Ovary (tissue), 9 donors: ENCODE results near the gene SOS2. TPM values are rescaled to one million over a fixed set of nuclear protein-coding genes. Genes with fewer than 3 reads are reported as not detected.

Source experiments
- DNase-seq, 5 donors: peaks; one replicate each; pipeline ENCODE4 v3.0.0-alpha.2; 2019 to 2020
- H3K27ac ChIP-seq, 2 donors: fragments of 200-600 bp; one replicate each; pipeline versions ENCODE4 v1.5.1 to v1.8.0; 2019 to 2022
- H3K27me3 ChIP-seq: fragments of 200-600 bp; one replicate; pipeline ENCODE4 v1.8.0; 2022
- H3K36me3 ChIP-seq: fragments of 200-600 bp; sonication (generic); one replicate; pipeline ENCODE4 v1.5.1; 2019
- H3K4me1 ChIP-seq: one replicate; pipeline ENCODE4 v1.8.1; 2013; ENCODE audit warnings: mild to moderate bottlenecking, moderate library complexity; ENCODE audit not compliant: insufficient read depth
- H3K4me3 ChIP-seq: fragments of 200-600 bp; sonication (generic); one replicate; pipeline ENCODE4 v1.5.1; 2017
- H3K9me3 ChIP-seq, 2 donors: fragments of 200-600 bp in 1 of 2; sonication (generic) in 1 of 2; one replicate each; pipeline versions ENCODE4 v1.5.1 to v1.8.1; 2013 to 2019; ENCODE audit warnings: mild to moderate bottlenecking in 1 of 2, moderate library complexity in 1 of 2
- EP300 ChIP-seq: sonication (generic); formaldehyde crosslinking; IDR thresholded peaks from one replicate; pipeline ENCODE4 v1.6.1; 2017; ENCODE audit warnings: antibody characterized with exemption
- POLR2A ChIP-seq: fragments of 450-650 bp; IDR thresholded peaks from one replicate; pipeline ENCODE4 v1.6.1; 2017; ENCODE audit warnings: antibody characterized with exemption, mild to moderate bottlenecking, moderate library complexity
- WGBS, 3 donors: extraction: QIAGEN DNeasy Blood & Tissue Kit in 1 of 3; methylation state at CpG; one replicate each; pipeline versions ENCODE4 v1.1.5 to v1.1.7; 2013 to 2017; 5-methylcytosine and 5-hydroxymethylcytosine counted together
- intact Hi-C, 4 donors: fragments of 100-400 bp; cut with DNase I; formaldehyde crosslinking; loops; one replicate each; pipeline versions ENCODE4 v1.11.0 to v1.15.1; 2022 to 2023
- polyA plus RNA-seq, 2 donors: library from polyadenylated mRNA; stranded (reverse); fragments of 200-250 nt in 1 of 2; fragments of 350-450 nt in 1 of 2; fragmentation: Illumina TruSeq in 1 of 2; extraction: RNeasy Lipid Tissue Mini Kit (QIAGEN cat#74804) in 1 of 2; gene quantifications; one replicate each; pipeline ENCODE4 v1.2.3, GENCODE V29; 2013 to 2014
- total RNA-seq, 7 donors: library from RNA; depleted of rRNA in 2 of 7; stranded (reverse); fragments of >200 nt in 2 of 7; fragmentation: NEBNext Ultra II Directional in 3 of 7; extraction: Animal tissue kit (Norgen Biotek cat#: 25700) in 3 of 7; gene quantifications; one replicate each; pipeline versions ENCODE4 v1.1.0 to v1.2.4, GENCODE V29; 2016 to 2023
- TF ChIP-seq, protein P1 (sequence below), 3 donors: fragments of 450-650 bp in 2 of 3; fragments of 200-600 bp in 1 of 3; IDR thresholded peaks; one replicate each; pipeline versions ENCODE4 v1.5.1 to v1.8.0; 2016 to 2022; ENCODE audit warnings: antibody characterized with exemption in 3 of 3, mild to moderate bottlenecking in 1 of 3
- donor health status: DM: no; HTN: no; CAD: no; lungs with moderate emphysema.
- donor health status: DM: no; HTN: no; CAD: no.
- donor health status: Bipolar disorder and iron deficiency.
- donor health status: DM: yes; HTN: yes; CAD: no.
- donor health status: DM: no; HTN: no; CAD: no.
- donor health status: DM: yes; HTN: yes; CAD: no.

SOS2 gene
- total and polyA plus RNA-seq, 9 donors: 10.2 to 29.3 (median 26.7) TPM

DNA sequence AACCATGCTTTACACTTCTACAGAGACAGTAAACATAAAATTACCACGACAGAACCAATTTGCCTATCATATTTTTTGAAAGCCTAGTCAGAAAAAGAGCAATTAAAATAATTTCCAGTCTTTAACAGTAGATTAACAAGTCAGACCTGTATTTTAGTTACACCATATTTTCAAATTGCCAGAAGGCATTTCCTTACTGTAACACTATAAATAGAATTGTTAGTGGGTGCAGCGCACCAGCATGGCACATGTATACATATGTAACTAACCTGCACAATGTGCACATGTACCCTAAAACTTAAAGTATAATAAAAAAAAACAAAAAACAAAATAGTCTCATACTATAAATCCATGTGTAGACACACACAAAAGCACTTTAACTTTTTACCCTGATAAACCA lies 16.0 kb downstream of the SOS2 start:
- DNase-seq: no peak
- no peak for TF ChIP-seq POLR2A
- TF ChIP-seq, protein P1, sequence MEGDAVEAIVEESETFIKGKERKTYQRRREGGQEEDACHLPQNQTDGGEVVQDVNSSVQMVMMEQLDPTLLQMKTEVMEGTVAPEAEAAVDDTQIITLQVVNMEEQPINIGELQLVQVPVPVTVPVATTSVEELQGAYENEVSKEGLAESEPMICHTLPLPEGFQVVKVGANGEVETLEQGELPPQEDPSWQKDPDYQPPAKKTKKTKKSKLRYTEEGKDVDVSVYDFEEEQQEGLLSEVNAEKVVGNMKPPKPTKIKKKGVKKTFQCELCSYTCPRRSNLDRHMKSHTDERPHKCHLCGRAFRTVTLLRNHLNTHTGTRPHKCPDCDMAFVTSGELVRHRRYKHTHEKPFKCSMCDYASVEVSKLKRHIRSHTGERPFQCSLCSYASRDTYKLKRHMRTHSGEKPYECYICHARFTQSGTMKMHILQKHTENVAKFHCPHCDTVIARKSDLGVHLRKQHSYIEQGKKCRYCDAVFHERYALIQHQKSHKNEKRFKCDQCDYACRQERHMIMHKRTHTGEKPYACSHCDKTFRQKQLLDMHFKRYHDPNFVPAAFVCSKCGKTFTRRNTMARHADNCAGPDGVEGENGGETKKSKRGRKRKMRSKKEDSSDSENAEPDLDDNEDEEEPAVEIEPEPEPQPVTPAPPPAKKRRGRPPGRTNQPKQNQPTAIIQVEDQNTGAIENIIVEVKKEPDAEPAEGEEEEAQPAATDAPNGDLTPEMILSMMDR (IDR thresholded peaks at IDR 0.05): no peak
- H3K27me3 ChIP-seq: no peaks in the 10 kb centered on the region
- 69 to 79% (median 76%) methylated on average over 2 of the region's 2 CpGs for WGBS, 3 donors
- H3K36me3 ChIP-seq: no peaks in the 10 kb centered on the region
- H3K4me1 ChIP-seq: peaks cover 6% of the 10 kb centered on the region
- H3K27ac ChIP-seq: no peak overlapping the region
- H3K4me3 ChIP-seq: no peak overlapping the region
- intact Hi-C loops: no loop called here
- no peaks in the 10 kb centered on the region for H3K9me3 ChIP-seq

- TF ChIP-seq, protein P1 (IDR thresholded peaks at IDR 0.05): no peak
- no peak for TF ChIP-seq POLR2A
- TF ChIP-seq EP300: no peak
- Histone ChIP-seq H3K4me3 (no peak overlapping the region), H3K9me3 (no peaks in the 10 kb centered on the region), H3K4me1 (peaks cover 6% of the 10 kb centered on the region), H3K27ac (no peak overlapping the region), H3K27me3 (no peaks in the 10 kb centered on the region), H3K36me3 (no peaks in the 10 kb centered on the region)
- no peak for DNase-seq
- intact Hi-C loops: no loop called here
- 15 to 37% (median 24%) methylated on average over 2 of the region's 2 CpGs for WGBS, 3 donors
Observed at GRCh38 chr14:50213795-50214194, 17.6 kb downstream of the SOS2 start.

DNA sequence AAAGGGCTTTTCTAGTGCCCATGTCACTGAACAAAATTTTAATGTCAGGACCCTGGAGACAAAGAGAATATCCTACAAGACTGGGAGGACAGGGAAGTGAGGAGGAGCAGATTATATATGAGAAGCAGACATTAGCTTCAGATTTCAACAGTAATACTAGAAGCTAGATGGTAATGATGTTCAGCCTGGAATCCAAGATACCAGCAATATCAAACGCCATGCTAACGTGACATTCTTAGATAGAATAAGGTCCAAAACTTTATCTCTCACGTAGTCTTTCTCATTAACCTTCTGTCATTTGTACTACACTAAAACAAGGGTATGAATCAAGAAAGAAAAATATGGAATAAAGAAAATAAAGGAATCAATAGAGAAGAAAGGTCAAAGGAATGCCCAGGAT lies 18.7 kb downstream of the SOS2 start:
- H3K27me3 ChIP-seq: no peaks in the 10 kb centered on the region
- no peak overlapping the region for H3K27ac ChIP-seq
- no peaks in the 10 kb centered on the region for H3K36me3 ChIP-seq
- WGBS, 3 donors: 38 to 59% (median 53%) methylated on average over 3 of the region's 3 CpGs
- intact Hi-C loops: no loop called here
- TF ChIP-seq, protein P1 (IDR thresholded peaks at IDR 0.05): no peak
- H3K9me3 ChIP-seq: no peaks in the 10 kb centered on the region
- peaks cover 5% of the 10 kb centered on the region for H3K4me1 ChIP-seq
- no peak for DNase-seq
- H3K4me3 ChIP-seq: no peak overlapping the region

DNA sequence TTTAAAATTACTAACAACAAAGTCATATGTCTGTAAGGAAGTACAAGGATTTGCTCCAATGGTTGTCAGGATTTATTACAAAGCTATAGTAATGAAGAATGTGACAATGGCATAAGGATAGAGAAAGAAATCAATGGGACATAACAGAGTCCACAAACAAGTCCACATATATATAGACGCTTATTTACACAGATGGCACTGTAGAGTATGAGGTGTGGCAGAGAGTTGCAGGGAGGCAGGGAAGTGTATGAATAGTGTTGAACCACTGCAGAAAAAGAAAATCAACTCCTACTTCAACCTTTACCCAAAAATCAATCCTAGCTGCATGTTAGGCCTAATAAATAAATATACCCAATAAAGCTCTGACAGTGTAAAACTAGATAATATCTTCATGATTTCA lies 21.3 kb downstream of the SOS2 start:
- intact Hi-C loops: no loop called here
- TF ChIP-seq EP300 (no peak), POLR2A (no peak)
- TF ChIP-seq, protein P1 (IDR thresholded peaks at IDR 0.05): no peak

GRCh38 chr14:50198499-50198898 lies 32.9 kb downstream of the SOS2 start:
- H3K4me3 ChIP-seq: no peak overlapping the region
- TF ChIP-seq POLR2A: no peak
- TF ChIP-seq EP300: no peak
- TF ChIP-seq, protein P1 (IDR thresholded peaks at IDR 0.05): no peak
- H3K4me1 ChIP-seq: peaks cover 7% of the 10 kb centered on the region
- no peaks in the 10 kb centered on the region for H3K27me3 ChIP-seq
- intact Hi-C loops: no loop called here
- no peaks in the 10 kb centered on the region for H3K36me3 ChIP-seq
- DNase-seq: no peak
- 94 to 97% (median 95%) methylated on average over 2 of the region's 2 CpGs for WGBS, 3 donors
- H3K9me3 ChIP-seq: no peaks in the 10 kb centered on the region
- no peak overlapping the region for H3K27ac ChIP-seq

More for the DNA sequence above, 21.3 kb downstream of the SOS2 start:
- Histone ChIP-seq H3K36me3 (no peaks in the 10 kb centered on the region), H3K4me3 (no peak overlapping the region), H3K27me3 (no peaks in the 10 kb centered on the region), H3K4me1 (peaks cover 4% of the 10 kb centered on the region), H3K27ac (no peak overlapping the region), H3K9me3 (no peaks in the 10 kb centered on the region)
- WGBS, 3 donors: 76 to 95% (median 85%) methylated on average over 1 of the region's 1 CpG
- no peak for DNase-seq
